Measurements from ENCODE around the gene CARD14.

- TF ChIP-seq CTCF (IDR thresholded peaks at IDR 0.05; ENCODE audit: low read length) (no peak), EZH2 (optimal IDR thresholded peaks at IDR 0.05; ENCODE audit: low read depth, low read length) (no peak)
Measured at GRCh38 chr17:80153004-80153403, 16.8 kb upstream of the CARD14 start.

Measured in MM.1S (cell line).